HEK293 (cell line): Measurements from ENCODE around the gene SLC1A2.

Experiments used
- TCF7L2 ChIP-seq: IDR thresholded peaks from 2 replicates; pipeline ENCODE4 v1.6.1; 2011; ENCODE audit warnings: low read depth, mild to moderate bottlenecking, inconsistent platforms, low read length, moderate library complexity, borderline replicate concordance
- ZBTB21 ChIP-seq: fragments of 450-650 bp; formaldehyde crosslinking; IDR thresholded peaks from 2 replicates; pipeline ENCODE4 v1.5.1; 2017; ENCODE audit warnings: missing biosample characterization, missing genetic modification characterization
- ZBTB7A ChIP-seq: fragments of 450-650 bp; formaldehyde crosslinking; IDR thresholded peaks from 2 replicates; pipeline ENCODE4 v1.5.1; 2016; ENCODE audit warnings: low read depth, missing biosample characterization, missing genetic modification characterization
- ZBTB8A ChIP-seq: fragments of 450-650 bp; formaldehyde crosslinking; IDR thresholded peaks from 2 replicates; pipeline ENCODE4 v1.5.1; 2016; ENCODE audit warnings: missing biosample characterization, missing genetic modification characterization
- ZEB2 ChIP-seq: fragments of 450-650 bp; formaldehyde crosslinking; IDR thresholded peaks from 2 replicates; pipeline ENCODE4 v1.5.1; 2016; ENCODE audit warnings: missing biosample characterization, missing genetic modification characterization

- TF ChIP-seq ZEB2 = no peak
- no peak for TF ChIP-seq TCF7L2
- TF ChIP-seq ZBTB21 (tag by site-specific recombination) = no peak
- no peak for TF ChIP-seq ZBTB7A (tag by site-specific recombination)
- no peak for TF ChIP-seq ZBTB8A (tag by site-specific recombination)
Observed at GRCh38 chr11:35407041-35407440, 12.3 kb downstream of the SLC1A2 start.
